Endothelial cell of umbilical vein (primary cell): ENCODE data around the gene IFNB1. TPM values are rescaled to one million over a fixed set of nuclear protein-coding genes. Genes with fewer than 3 reads are reported as not detected.
A peak's percentile ranks its signal among the peaks of the same experiment; 100 is the strongest.

Source experiments
- BruUV-seq: library from RNA; stranded (reverse); fragments of 400-500 nt; replicated peaks from 2 replicates; lab custom pipeline; 2021; lab: Mats Ljungman, UMichigan
- CTCF ChIA-PET: fragments of 300-600, 350-600 bp; sonication (Branson Sonifier 250); formaldehyde crosslinking; loops from one replicate; lab custom pipeline; 2021; ENCODE audit warnings: antibody characterized with exemption, inconsistent platforms; lab: Charles Lee
- POLR2A ChIA-PET: fragments of 300-600, 350-600 bp; sonication (Branson Sonifier 250); formaldehyde crosslinking; loops from one replicate; lab custom pipeline; 2021; ENCODE audit warnings: antibody characterized with exemption, inconsistent platforms; lab: Charles Lee
- DNase-seq: peaks from one replicate; pipeline ENCODE4 v3.0.0-alpha.2; 2011; ENCODE audit warnings: low read depth, low spot score
- FAIRE-seq: peaks from 2 replicates; lab custom pipeline; 2011; peaks lifted over from hg19 to GRCh38; lab: Jason Lieb, UNC
- H2AFZ ChIP-seq: 2 replicates; pipeline ENCODE4 v1.6.0; 2012; ENCODE audit warnings: low read depth, low read length, control low read depth, inconsistent platforms
- H3K27ac ChIP-seq: 2 replicates; pipeline ENCODE4 v1.5.1; 2011; ENCODE audit warnings: low read depth, mild to moderate bottlenecking, control low read depth, low read length, moderate library complexity; ENCODE audit not compliant: insufficient read depth
- H3K27me3 ChIP-seq, 2 experiments: 2 replicates each; pipeline versions ENCODE4 v1.6.0 to v1.6.1; 2011; ENCODE audit warnings: low read length in 2 of 2, mixed read lengths in 1 of 2; ENCODE audit not compliant: control insufficient read depth in 2 of 2, insufficient read depth in 2 of 2
- H3K36me3 ChIP-seq, 2 experiments: 2 replicates in 1 of 2; 3 replicates in 1 of 2; pipeline ENCODE4 v1.5.1; 2011; ENCODE audit warnings: low read length in 2 of 2, mild to moderate bottlenecking in 1 of 2, moderate library complexity in 1 of 2; ENCODE audit not compliant: control insufficient read depth in 2 of 2, insufficient read depth in 2 of 2; ENCODE audit errors: extremely low read depth in 1 of 2
- H3K4me1 ChIP-seq: 3 replicates; pipeline ENCODE4 v1.5.1; 2011; ENCODE audit warnings: mild to moderate bottlenecking, low read length; ENCODE audit not compliant: control insufficient read depth, insufficient read depth; ENCODE audit errors: extremely low read depth
- H3K4me2 ChIP-seq: 2 replicates; pipeline ENCODE4 v1.6.1; 2011; ENCODE audit warnings: low read length, control low read depth, mixed read lengths; ENCODE audit not compliant: insufficient read depth
- H3K4me3 ChIP-seq, 3 experiments: fragments of 200-600 bp in 1 of 3; sonication (generic), shearing (Covaris generic) in 1 of 3; replicated peaks in 1 of 3; 2 replicates each; pipeline ENCODE4 v1.5.1; 2011 to 2016; ENCODE audit warnings: control low read depth in 3 of 3, low read length in 3 of 3, mild to moderate bottlenecking in 2 of 3, inconsistent platforms in 1 of 3, low read depth in 1 of 3, moderate library complexity in 1 of 3; ENCODE audit not compliant: insufficient read depth in 1 of 3
- H3K79me2 ChIP-seq: 2 replicates; pipeline ENCODE4 v1.6.0; 2012; ENCODE audit warnings: low read length, inconsistent platforms; ENCODE audit not compliant: control insufficient read depth, insufficient read depth
- H3K9ac ChIP-seq: replicated peaks from 2 replicates; pipeline ENCODE3; 2011; ENCODE audit warnings: low read length, control low read depth; ENCODE audit not compliant: insufficient read depth; ENCODE audit errors: extremely low read depth
- H3K9me1 ChIP-seq: replicated peaks from 3 replicates; pipeline ENCODE4 v1.6.0; 2011; ENCODE audit warnings: mild to moderate bottlenecking, low read length; ENCODE audit not compliant: control insufficient read depth, insufficient read depth; ENCODE audit errors: extremely low read depth
- H3K9me3 ChIP-seq: replicated peaks from 2 replicates; pipeline ENCODE4 v1.5.1; 2012; ENCODE audit warnings: low read length, inconsistent platforms; ENCODE audit not compliant: control insufficient read depth, insufficient read depth
- H4K20me1 ChIP-seq: replicated peaks from 2 replicates; pipeline ENCODE3; 2011; ENCODE audit warnings: mild to moderate bottlenecking, low read length; ENCODE audit not compliant: control insufficient read depth, insufficient read depth; ENCODE audit errors: extremely low read depth
- EZH2 ChIP-seq: IDR thresholded peaks from 2 replicates; pipeline ENCODE4 v1.6.1; 2012; ENCODE audit warnings: borderline replicate concordance, low read depth, mild to moderate bottlenecking, moderate library complexity, low read length, inconsistent platforms; ENCODE audit not compliant: severe bottlenecking
- FOS ChIP-seq: IDR thresholded peaks from 2 replicates; pipeline ENCODE4 v1.6.1; 2011; ENCODE audit warnings: mild to moderate bottlenecking, low read length, moderate library complexity, borderline replicate concordance; ENCODE audit not compliant: insufficient read depth
- GATA2 ChIP-seq: IDR thresholded peaks from 2 replicates; pipeline ENCODE4 v1.7.0; 2011; ENCODE audit warnings: low read depth, mild to moderate bottlenecking, moderate library complexity, mixed read lengths, low read length; ENCODE audit not compliant: insufficient read length, insufficient read depth
- JUN ChIP-seq: IDR thresholded peaks from 2 replicates; pipeline ENCODE4 v1.6.1; 2011; ENCODE audit warnings: borderline replicate concordance, low read depth; ENCODE audit not compliant: insufficient read length, insufficient read depth
- MYC ChIP-seq: IDR thresholded peaks from one replicate; pipeline ENCODE4 v1.6.1; 2011; ENCODE audit warnings: mild to moderate bottlenecking, low read depth, low read length
- POLR2A ChIP-seq: IDR thresholded peaks from 2 replicates; pipeline ENCODE4 v1.6.1; 2012; ENCODE audit warnings: low read depth, mild to moderate bottlenecking, control low read depth, low read length
- POLR2AphosphoS5 ChIP-seq: IDR thresholded peaks from 2 replicates; pipeline ENCODE4 v1.6.1; 2012; ENCODE audit warnings: low read depth, mild to moderate bottlenecking, control low read depth, low read length, moderate library complexity; ENCODE audit not compliant: insufficient read depth
- dilution Hi-C: fragments of 300-500 bp; cut with MboI; formaldehyde crosslinking; loops from one replicate; pipeline ENCODE4 v1.15.0; 2019; ENCODE audit warnings: low sequenced_read_pairs; ENCODE audit not compliant: extremely low pct_ligation_motif_present
- intact Hi-C: fragments of 100-400 bp; cut with micrococcal nuclease; formaldehyde crosslinking; loops from one replicate; pipeline ENCODE4 v1.10.0; 2022
- polyA plus RNA-seq, 4 experiments: library from polyadenylated mRNA; depleted of rRNA in 3 of 4; stranded (reverse) in 3 of 4; unstranded in 1 of 4; fragments of >200 nt; gene quantifications; 2 replicates each; pipeline versions ENCODE4 v1.2.1 to v1.2.3, GENCODE V29; 2011 to 2012; ENCODE audit warnings: missing spikeins in 1 of 4
- total RNA-seq: library from RNA; stranded (reverse); gene quantifications from 2 replicates; pipeline ENCODE4 v1.2.3, GENCODE V29; 2021
- TF ChIP-seq, protein P1 (sequence below), 2 donors: IDR thresholded peaks; 1 replicate in 1 of 2; 2 replicates in 1 of 2; pipeline ENCODE4 v1.5.1; 2011; ENCODE audit warnings: low read length in 2 of 2, mild to moderate bottlenecking in 2 of 2, moderate library complexity in 2 of 2, control low read depth in 1 of 2, inconsistent platforms in 1 of 2, low read depth in 1 of 2; ENCODE audit not compliant: insufficient read depth in 1 of 2; ENCODE audit errors: extremely low read depth in 1 of 2
- TF ChIP-seq, protein P2 (sequence below): IDR thresholded peaks from 2 replicates; pipeline ENCODE4 v1.6.1; 2011; ENCODE audit not compliant: insufficient read depth, insufficient read length

The IFNB1 gene
- total and polyA plus RNA-seq, 2 donors (not counting 3 experiments of a cell fraction or from before 2014, with no cell fraction given): not detected

DNA sequence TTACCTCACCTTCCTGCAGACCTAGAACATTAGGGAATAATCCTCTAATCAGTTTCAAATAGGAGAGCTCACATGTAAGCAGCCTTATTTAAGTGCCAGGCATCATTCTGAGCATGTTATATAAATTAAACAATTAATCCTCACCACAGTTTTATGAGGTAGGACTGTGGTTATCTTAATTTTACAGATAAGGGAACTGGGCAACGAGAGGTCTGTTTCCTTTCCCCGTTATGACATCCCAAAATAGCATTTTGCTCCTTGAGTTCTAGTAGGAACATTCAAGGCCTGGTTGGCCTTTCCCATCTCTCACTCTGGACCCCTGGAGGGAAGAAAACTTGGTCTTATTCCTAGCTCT is 19.1 kb upstream of the IFNB1 start:
- TF ChIP-seq, protein P1, sequence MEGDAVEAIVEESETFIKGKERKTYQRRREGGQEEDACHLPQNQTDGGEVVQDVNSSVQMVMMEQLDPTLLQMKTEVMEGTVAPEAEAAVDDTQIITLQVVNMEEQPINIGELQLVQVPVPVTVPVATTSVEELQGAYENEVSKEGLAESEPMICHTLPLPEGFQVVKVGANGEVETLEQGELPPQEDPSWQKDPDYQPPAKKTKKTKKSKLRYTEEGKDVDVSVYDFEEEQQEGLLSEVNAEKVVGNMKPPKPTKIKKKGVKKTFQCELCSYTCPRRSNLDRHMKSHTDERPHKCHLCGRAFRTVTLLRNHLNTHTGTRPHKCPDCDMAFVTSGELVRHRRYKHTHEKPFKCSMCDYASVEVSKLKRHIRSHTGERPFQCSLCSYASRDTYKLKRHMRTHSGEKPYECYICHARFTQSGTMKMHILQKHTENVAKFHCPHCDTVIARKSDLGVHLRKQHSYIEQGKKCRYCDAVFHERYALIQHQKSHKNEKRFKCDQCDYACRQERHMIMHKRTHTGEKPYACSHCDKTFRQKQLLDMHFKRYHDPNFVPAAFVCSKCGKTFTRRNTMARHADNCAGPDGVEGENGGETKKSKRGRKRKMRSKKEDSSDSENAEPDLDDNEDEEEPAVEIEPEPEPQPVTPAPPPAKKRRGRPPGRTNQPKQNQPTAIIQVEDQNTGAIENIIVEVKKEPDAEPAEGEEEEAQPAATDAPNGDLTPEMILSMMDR (IDR thresholded peaks at IDR 0.05; ENCODE audit: extremely low read depth in 1 of 2, insufficient read depth in 1 of 2, low read depth in 1 of 2, low read length in 2 of 2): no peak
- TF ChIP-seq, protein P2, sequence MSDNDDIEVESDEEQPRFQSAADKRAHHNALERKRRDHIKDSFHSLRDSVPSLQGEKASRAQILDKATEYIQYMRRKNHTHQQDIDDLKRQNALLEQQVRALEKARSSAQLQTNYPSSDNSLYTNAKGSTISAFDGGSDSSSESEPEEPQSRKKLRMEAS: no peak
- no peak for TF ChIP-seq FOS
- TF ChIP-seq POLR2A: no peak
- no peak for TF ChIP-seq MYC
- TF ChIP-seq GATA2: no peak
- TF ChIP-seq JUN: no peak
- no peak for TF ChIP-seq EZH2
- no peak for TF ChIP-seq POLR2AphosphoS5
- Histone ChIP-seq H4K20me1 (no peaks in the 10 kb centered on the region), H3K9ac (no peak overlapping the region), H2AFZ (peak overlapping the region; percentile 77), H3K9me3 (no peaks in the 10 kb centered on the region), H3K79me2 (no peaks in the 10 kb centered on the region), H3K4me1 (peaks cover 2% of the 10 kb centered on the region), H3K4me2 (no peak overlapping the region), H3K9me1 (no peaks in the 10 kb centered on the region), H3K36me3 (no peaks in the 10 kb centered on the region), H3K4me3 (no peak overlapping the region), H3K27ac (no peak overlapping the region), H3K27me3 (no peaks in the 10 kb centered on the region)
- CTCF ChIA-PET: interaction anchor here (0.8 to 2.1 kb wide), 4 partner anchors 9 to 19 kb away, joined by 3 to 12 read pairs (median 4); partner anchors contain the start of gene IFNB1
- POLR2A ChIA-PET: no interaction called here
- no TSS peak for BruUV-seq
- intact Hi-C loops (no loop called here), dilution Hi-C loops (no loop called here)
- DNase-seq (no peak), FAIRE-seq (no peak)
